Right lobe of liver (tissue), 6 donors: ENCODE results near the gene UNKL. TPM values are rescaled to one million over a fixed set of nuclear protein-coding genes. Genes with fewer than 3 reads are reported as not detected.
A peak's percentile ranks its signal among the peaks of the same experiment; 100 is the strongest.

Experiments used
- ATAC-seq, 4 donors: fragments of 200-7000 bp; cut with Tn5 transposase; one replicate each; pipeline ENCODE4 v1.9.1; 2020; ENCODE audit warnings: mild to moderate bottlenecking in 4 of 4, moderate library complexity in 4 of 4
- DNase-seq, 3 donors: peaks; one replicate each; pipeline ENCODE4 v3.0.0-alpha.2; 2020
- H3K27ac ChIP-seq, 3 donors: fragments of 200-600 bp; one replicate each; pipeline ENCODE4 v1.8.0; 2022
- H3K27me3 ChIP-seq, 2 donors: fragments of 200-600 bp; one replicate each; pipeline ENCODE4 v1.8.0; 2022
- H3K36me3 ChIP-seq, 4 donors: fragments of 200-600 bp; sonication (generic) in 1 of 4; one replicate each; pipeline versions ENCODE4 v1.5.1 to v1.8.0; 2017 to 2022; ENCODE audit warnings: control low read depth in 1 of 4
- H3K4me1 ChIP-seq, 4 donors: fragments of 200-600 bp; sonication (generic) in 1 of 4; one replicate each; pipeline versions ENCODE4 v1.5.1 to v1.8.0; 2017 to 2022; ENCODE audit warnings: control low read depth in 1 of 4
- H3K4me3 ChIP-seq, 3 donors: fragments of 200-600 bp; one replicate each; pipeline ENCODE4 v1.8.0; 2022
- H3K9me3 ChIP-seq, 4 donors: fragments of 200-600 bp; sonication (generic) in 1 of 4; one replicate each; pipeline versions ENCODE4 v1.5.1 to v1.8.0; 2017 to 2022; ENCODE audit warnings: control low read depth in 1 of 4
- POLR2A ChIP-seq: fragments of 450-650 bp; IDR thresholded peaks from one replicate; pipeline ENCODE4 v1.6.1; 2017; ENCODE audit warnings: antibody characterized with exemption, mild to moderate bottlenecking
- WGBS: methylation state at CpG from one replicate; pipeline ENCODE4 v1.1.6; 2018; ENCODE audit warnings: low coverage, low lambda C conversion rate; ENCODE audit not compliant: insufficient coverage; ENCODE audit errors: missing lambda C conversion rate; 5-methylcytosine and 5-hydroxymethylcytosine counted together
- intact Hi-C, 2 donors: fragments of 100-400 bp; cut with DNase I; formaldehyde crosslinking; loops; one replicate each; pipeline versions ENCODE4 v1.11.2 to v1.14.1; 2022
- total RNA-seq, 6 experiments: library from RNA; depleted of rRNA in 2 of 6; stranded (reverse); fragments of >200 nt in 2 of 6; fragmentation: NEBNext Ultra II Directional in 3 of 6; extraction: Animal tissue kit (Norgen Biotek cat#: 25700) in 3 of 6; gene quantifications; one replicate each; pipeline versions ENCODE4 v1.1.0 to v1.2.4, GENCODE V29; 2016 to 2023
- TF ChIP-seq, protein P1 (sequence below), 4 donors: fragments of 200-600 bp in 3 of 4; fragments of 450-650 bp in 1 of 4; IDR thresholded peaks; one replicate each; pipeline versions ENCODE4 v1.5.1 to v1.8.0; 2016 to 2022; ENCODE audit warnings: antibody characterized with exemption in 4 of 4, mild to moderate bottlenecking in 2 of 4
- donor health status: DM: no; HTN: yes; CAD: no.
- donor health status: DM: no; HTN: no; CAD: no.
- donor health status: DM: no; HTN: no; CAD: no.
- donor health status: DM: no; HTN: yes; CAD: no.
- donor health status: DM: no; HTN: yes; CAD: no.

Gene UNKL
- total RNA-seq, 6 experiments from 2014 or later, result 9.0 to 14.2 (median 12.0) TPM

DNA sequence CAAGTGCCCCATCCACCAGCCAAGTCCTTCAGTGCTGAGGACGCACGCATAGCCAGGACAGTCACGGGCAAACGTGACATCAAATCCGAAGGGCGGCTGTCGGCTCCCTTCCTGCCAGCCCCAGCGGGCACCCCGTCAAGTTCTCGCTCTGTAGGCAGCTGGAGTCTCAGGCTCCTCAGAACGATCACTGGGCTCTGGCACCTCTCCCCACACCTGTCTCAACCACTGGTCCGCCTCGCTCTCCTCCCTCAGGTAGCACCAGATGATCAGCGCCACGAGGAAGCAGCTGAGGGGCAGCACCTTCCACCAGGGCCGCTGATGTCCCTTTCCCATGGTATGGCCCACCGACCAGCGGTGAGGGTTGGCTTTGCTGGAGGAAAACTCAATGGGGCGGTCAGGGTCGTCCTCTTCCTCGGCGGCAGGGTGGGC is 5.6 kb upstream of the UNKL start:
- TF ChIP-seq, protein P1, sequence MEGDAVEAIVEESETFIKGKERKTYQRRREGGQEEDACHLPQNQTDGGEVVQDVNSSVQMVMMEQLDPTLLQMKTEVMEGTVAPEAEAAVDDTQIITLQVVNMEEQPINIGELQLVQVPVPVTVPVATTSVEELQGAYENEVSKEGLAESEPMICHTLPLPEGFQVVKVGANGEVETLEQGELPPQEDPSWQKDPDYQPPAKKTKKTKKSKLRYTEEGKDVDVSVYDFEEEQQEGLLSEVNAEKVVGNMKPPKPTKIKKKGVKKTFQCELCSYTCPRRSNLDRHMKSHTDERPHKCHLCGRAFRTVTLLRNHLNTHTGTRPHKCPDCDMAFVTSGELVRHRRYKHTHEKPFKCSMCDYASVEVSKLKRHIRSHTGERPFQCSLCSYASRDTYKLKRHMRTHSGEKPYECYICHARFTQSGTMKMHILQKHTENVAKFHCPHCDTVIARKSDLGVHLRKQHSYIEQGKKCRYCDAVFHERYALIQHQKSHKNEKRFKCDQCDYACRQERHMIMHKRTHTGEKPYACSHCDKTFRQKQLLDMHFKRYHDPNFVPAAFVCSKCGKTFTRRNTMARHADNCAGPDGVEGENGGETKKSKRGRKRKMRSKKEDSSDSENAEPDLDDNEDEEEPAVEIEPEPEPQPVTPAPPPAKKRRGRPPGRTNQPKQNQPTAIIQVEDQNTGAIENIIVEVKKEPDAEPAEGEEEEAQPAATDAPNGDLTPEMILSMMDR (IDR thresholded peaks at IDR 0.05), result no peak
- TF ChIP-seq POLR2A, result no peak
- Histone ChIP-seq H3K9me3 (no peaks in the 10 kb centered on the region), H3K27ac (peak overlapping the region in 2 of 3 donors; percentile 88 to 89), H3K36me3 (no peaks in the 10 kb centered on the region), H3K4me1 (peaks cover 0 to 11% (median 6%) of the 10 kb centered on the region in 4 donors), H3K4me3 (peak overlapping the region; percentile 72 to 100 (median 95)), H3K27me3 (no peaks in the 10 kb centered on the region)
- WGBS, result 0% methylated on average over 1 of the region's 22 CpGs
- DNase-seq (peak in 2 of 3 donors; percentile 44 to 62), ATAC-seq (peak in 2 of 4 donors; percentile 2)
- intact Hi-C loops, result no loop called here

DNA sequence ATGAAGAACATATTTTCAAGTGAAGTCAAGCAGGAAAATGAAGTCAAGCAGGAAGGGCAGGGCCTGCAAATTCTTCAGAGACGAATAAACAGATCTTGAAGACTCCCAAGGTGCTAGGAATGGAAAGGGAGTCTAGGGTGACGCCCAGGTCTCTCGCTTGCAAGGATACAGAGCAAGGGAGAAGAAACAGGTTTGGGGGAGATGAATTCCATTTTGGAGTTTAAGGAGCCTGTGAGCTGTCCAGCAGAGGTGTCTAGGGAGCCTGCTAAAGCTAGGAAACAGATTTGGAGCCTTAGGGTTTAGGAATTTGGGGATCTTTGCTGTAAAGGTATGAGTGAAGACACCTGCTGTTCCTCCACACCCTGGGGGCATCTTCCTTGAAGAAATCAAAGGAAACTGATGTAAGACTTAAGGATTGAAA is 2.0 kb upstream of the UNKL start:
- TF ChIP-seq POLR2A, result no peak
- TF ChIP-seq, protein P1 (IDR thresholded peaks at IDR 0.05), result no peak
- peaks cover 0 to 11% (median 6%) of the 10 kb centered on the region in 4 donors for H3K4me1 ChIP-seq
- no peak overlapping the region for H3K27ac ChIP-seq
- WGBS, result 52% methylated on average over 3 of the region's 3 CpGs
- no peak for DNase-seq
- H3K9me3 ChIP-seq, result no peaks in the 10 kb centered on the region
- intact Hi-C loops, result no loop called here
- no peaks in the 10 kb centered on the region for H3K36me3 ChIP-seq
- no peaks in the 10 kb centered on the region for H3K27me3 ChIP-seq
- H3K4me3 ChIP-seq, result no peak overlapping the region
- ATAC-seq, result no peak

DNA sequence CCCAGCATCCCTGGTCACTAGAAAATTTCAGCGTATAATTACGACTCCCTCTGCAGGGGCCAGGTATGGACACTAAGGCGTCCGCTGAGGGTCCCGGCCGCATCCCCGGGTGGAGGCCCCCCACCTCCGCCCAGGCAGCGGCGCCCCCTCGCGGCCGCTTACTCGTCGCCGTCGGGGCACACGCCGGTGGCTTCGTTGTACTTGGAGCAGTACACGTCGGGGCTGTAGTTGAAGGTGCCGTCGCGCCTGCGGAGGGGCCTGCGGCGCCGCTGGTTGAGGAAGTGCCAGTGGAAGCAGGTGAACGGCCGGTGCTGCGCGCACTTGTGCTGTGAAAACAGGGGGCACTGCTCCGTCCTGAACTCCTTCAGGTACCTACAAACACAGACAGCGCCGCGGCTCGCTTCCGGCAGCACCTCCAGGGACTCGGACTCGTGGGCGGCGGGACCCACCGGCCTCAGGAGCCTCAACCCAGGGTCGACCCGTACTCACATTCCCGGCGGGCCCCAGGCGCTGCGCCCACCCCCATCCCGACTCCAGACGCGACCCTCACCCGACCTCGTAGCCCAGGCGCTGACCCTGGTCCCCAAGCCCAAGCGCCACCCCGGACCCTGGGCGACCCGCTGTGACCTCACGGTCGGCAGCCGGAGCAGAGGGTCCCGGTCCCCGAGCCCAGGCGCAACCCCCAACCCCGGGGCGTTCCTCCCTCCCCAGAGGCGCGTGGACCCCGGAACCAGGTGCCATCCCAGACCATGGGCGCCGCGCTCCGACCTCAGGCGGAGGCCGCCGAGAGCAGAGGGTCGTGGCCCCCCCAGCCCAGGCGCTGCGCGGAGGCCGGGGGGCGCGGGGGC is 596 bp downstream of the UNKL start:
- DNase-seq (peak in 2 of 3 donors; percentile 65 to 69), ATAC-seq (peak; percentile 65 to 73 (median 72))
- intact Hi-C loops, result no loop called here
- Histone ChIP-seq H3K9me3 (no peaks in the 10 kb centered on the region), H3K36me3 (no peaks in the 10 kb centered on the region), H3K4me1 (no peaks in the 10 kb centered on the region), H3K27me3 (no peaks in the 10 kb centered on the region), H3K27ac (peak overlapping the region; percentile 56 to 69 (median 67)), H3K4me3 (peak overlapping the region; percentile 77 to 87 (median 80))
- 0% methylated on average over 1 of the region's 85 CpGs for WGBS
- no peak for TF ChIP-seq POLR2A
- TF ChIP-seq, protein P1 (IDR thresholded peaks at IDR 0.05), result peak; percentile 46 to 65 (median 57)

DNA sequence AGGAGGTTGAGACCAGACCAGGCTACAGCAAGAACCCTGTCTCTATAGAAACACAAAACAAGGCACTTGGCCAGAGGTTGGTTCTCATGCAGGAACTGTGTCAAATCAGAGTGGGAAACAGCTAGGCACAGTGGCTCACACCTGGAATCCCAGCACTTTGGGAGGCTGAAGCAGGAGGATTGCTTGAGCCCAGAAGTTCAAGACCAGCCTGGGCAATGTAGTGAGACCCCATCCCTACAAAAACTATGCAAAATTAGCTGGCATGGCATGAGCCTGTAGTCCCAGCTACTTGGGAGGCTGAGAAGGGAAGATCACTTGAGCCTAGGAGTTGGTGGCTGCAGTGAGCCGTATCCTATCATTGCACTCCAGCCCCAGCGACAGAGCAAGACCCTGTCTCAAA is 1.7 kb downstream of the UNKL start:
- no peaks in the 10 kb centered on the region for H3K36me3 ChIP-seq
- DNase-seq, result no peak
- no peaks in the 10 kb centered on the region for H3K9me3 ChIP-seq
- H3K27ac ChIP-seq, result no peak overlapping the region
- H3K4me1 ChIP-seq, result peaks cover 0 to 6% (median 0%) of the 10 kb centered on the region in 4 donors
- intact Hi-C loops, result no loop called here
- H3K4me3 ChIP-seq, result no peak overlapping the region
- TF ChIP-seq, protein P1 (IDR thresholded peaks at IDR 0.05), result no peak
- no peak for TF ChIP-seq POLR2A
- 100% methylated on average over 1 of the region's 2 CpGs for WGBS
- ATAC-seq, result no peak
- H3K27me3 ChIP-seq, result no peaks in the 10 kb centered on the region
